Fibroblast of villous mesenchyme (primary cell): ENCODE measurements around the gene NDUFV1. TPM values are rescaled to one million over a fixed set of nuclear protein-coding genes. Genes with fewer than 3 reads are reported as not detected.

Experiments used
- DNase-seq: peaks from one replicate; pipeline ENCODE4 v3.0.0-alpha.2; 2010; ENCODE audit warnings: low read depth
- H3K4me3 ChIP-seq: 2 replicates; pipeline ENCODE4 v1.5.1; 2011; ENCODE audit warnings: low read depth, mild to moderate bottlenecking, low read length
- CTCF ChIP-seq: IDR thresholded peaks from 2 replicates; pipeline ENCODE4 v1.5.1; 2012; ENCODE audit warnings: low read depth, mild to moderate bottlenecking, low read length; ENCODE audit not compliant: insufficient read depth
- total RNA-seq: library from RNA; depleted of rRNA; stranded (reverse); fragments of >200 nt; gene quantifications from 2 replicates; pipeline ENCODE4 v1.2.3, GENCODE V29; 2012

The NDUFV1 gene
- total RNA-seq, 1 donor = 140 TPM

- no peak for DNase-seq
- H3K4me3 ChIP-seq = no peak overlapping the region
- TF ChIP-seq CTCF = no peak
These were observed 25.3 kb upstream of the NDUFV1 start for GRCh38 chr11:67581469-67581868.

- no peak for TF ChIP-seq CTCF
- DNase-seq = no peak
- H3K4me3 ChIP-seq = no peak overlapping the region
These were observed 24.7 kb upstream of the NDUFV1 start for GRCh38 chr11:67582011-67582410.

- peak; percentile 68 for TF ChIP-seq CTCF
- peak within 1 kb of the TSS; percentile 80 for H3K4me3 ChIP-seq
- peak; percentile 93 for DNase-seq
These were observed 23.2 kb upstream of the NDUFV1 start, which contains the start of gene GSTP1 for GRCh38 chr11:67583247-67584204. GSTP1 (plus strand) TSS chr11:67583812; CDS start chr11:67583844, 32 bp downstream.

GRCh38 chr11:67584205-67584880 lies 22.4 kb upstream of the NDUFV1 start:
- H3K4me3 ChIP-seq = peak overlapping the region; percentile 80
- no peak for TF ChIP-seq CTCF
- DNase-seq = peak; percentile 67

- peak overlapping the region; percentile 80 for H3K4me3 ChIP-seq
- no peak for TF ChIP-seq CTCF
- DNase-seq = no peak
These were observed 21.6 kb upstream of the NDUFV1 start for GRCh38 chr11:67584881-67585873.

- DNase-seq = no peak
- H3K4me3 ChIP-seq = no peak overlapping the region
- no peak for TF ChIP-seq CTCF
These were observed 20.8 kb upstream of the NDUFV1 start for GRCh38 chr11:67585911-67586310.
